Left ventricle myocardium inferior (tissue), 1 donor: ENCODE measurements around the gene TMEM214. TPM values are rescaled to one million over a fixed set of nuclear protein-coding genes. Genes with fewer than 3 reads are reported as not detected.

Source experiments
- DNase-seq: peaks from one replicate; pipeline ENCODE4 v3.0.0-alpha.2; 2020
- H3K27ac ChIP-seq: fragments of 200-600 bp; replicated peaks from 2 replicates; pipeline ENCODE4 v1.8.0; 2021
- H3K27me3 ChIP-seq: fragments of 200-600 bp; 2 replicates; pipeline ENCODE4 v1.8.0; 2021; ENCODE audit warnings: low read depth
- H3K36me3 ChIP-seq: fragments of 200-600 bp; 2 replicates; pipeline ENCODE4 v1.8.0; 2021
- H3K4me1 ChIP-seq: fragments of 200-600 bp; 2 replicates; pipeline ENCODE4 v1.8.0; 2021
- H3K4me3 ChIP-seq: fragments of 200-600 bp; 2 replicates; pipeline ENCODE4 v1.8.0; 2021; ENCODE audit warnings: mild to moderate bottlenecking, moderate library complexity
- H3K9me3 ChIP-seq: fragments of 200-600 bp; replicated peaks from 2 replicates; pipeline ENCODE4 v1.8.0; 2021
- intact Hi-C: fragments of 100-400 bp; cut with micrococcal nuclease; formaldehyde crosslinking; loops from one replicate; pipeline ENCODE4 v1.11.0; 2022
- total RNA-seq: library from RNA; stranded (reverse); fragmentation: NEBNext Ultra II Directional; extraction: Animal tissue kit (Norgen Biotek cat#: 25700); gene quantifications from one replicate; pipeline ENCODE4 v1.2.1, GENCODE V29; 2021
- TF ChIP-seq, protein P1 (sequence below): fragments of 200-600 bp; IDR thresholded peaks from 2 replicates; pipeline ENCODE4 v1.8.0; 2021; ENCODE audit warnings: antibody characterized with exemption, mild to moderate bottlenecking, borderline replicate concordance
- donor health status: DM: no; HTN: yes; CAD: no; lungs with severe emphysema.

Gene TMEM214
- total RNA-seq, 1 donor from 2014 or later, result 31.4 TPM

DNA sequence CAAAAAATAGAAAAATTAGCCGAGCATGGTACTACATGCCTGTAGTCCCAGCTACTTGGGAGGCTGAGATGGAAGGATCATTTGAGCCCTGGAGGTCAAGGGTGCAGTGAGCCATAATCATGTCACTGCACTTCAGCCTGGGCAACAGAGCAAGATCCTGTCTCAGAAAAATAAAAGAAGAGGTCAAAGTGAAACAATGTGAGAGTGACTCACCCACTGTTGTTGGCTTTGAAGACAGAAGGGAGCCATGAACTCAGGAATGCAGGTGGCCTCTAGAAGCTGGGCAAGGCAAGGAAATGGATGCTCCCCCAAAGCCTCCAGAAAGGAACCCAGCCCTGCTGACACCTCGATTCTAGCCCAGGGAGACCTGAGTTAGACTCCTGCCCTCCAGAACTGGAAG is 3.7 kb upstream of the TMEM214 start:
- Histone ChIP-seq H3K4me3 (no peak overlapping the region), H3K36me3 (peaks cover 48% of the 10 kb centered on the region), H3K27ac (no peak overlapping the region), H3K27me3 (no peaks in the 10 kb centered on the region), H3K9me3 (no peaks in the 10 kb centered on the region), H3K4me1 (peaks cover 22% of the 10 kb centered on the region)
- no peak for DNase-seq
- intact Hi-C loops, result no loop called here
- TF ChIP-seq, protein P1, sequence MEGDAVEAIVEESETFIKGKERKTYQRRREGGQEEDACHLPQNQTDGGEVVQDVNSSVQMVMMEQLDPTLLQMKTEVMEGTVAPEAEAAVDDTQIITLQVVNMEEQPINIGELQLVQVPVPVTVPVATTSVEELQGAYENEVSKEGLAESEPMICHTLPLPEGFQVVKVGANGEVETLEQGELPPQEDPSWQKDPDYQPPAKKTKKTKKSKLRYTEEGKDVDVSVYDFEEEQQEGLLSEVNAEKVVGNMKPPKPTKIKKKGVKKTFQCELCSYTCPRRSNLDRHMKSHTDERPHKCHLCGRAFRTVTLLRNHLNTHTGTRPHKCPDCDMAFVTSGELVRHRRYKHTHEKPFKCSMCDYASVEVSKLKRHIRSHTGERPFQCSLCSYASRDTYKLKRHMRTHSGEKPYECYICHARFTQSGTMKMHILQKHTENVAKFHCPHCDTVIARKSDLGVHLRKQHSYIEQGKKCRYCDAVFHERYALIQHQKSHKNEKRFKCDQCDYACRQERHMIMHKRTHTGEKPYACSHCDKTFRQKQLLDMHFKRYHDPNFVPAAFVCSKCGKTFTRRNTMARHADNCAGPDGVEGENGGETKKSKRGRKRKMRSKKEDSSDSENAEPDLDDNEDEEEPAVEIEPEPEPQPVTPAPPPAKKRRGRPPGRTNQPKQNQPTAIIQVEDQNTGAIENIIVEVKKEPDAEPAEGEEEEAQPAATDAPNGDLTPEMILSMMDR, result no peak

DNA sequence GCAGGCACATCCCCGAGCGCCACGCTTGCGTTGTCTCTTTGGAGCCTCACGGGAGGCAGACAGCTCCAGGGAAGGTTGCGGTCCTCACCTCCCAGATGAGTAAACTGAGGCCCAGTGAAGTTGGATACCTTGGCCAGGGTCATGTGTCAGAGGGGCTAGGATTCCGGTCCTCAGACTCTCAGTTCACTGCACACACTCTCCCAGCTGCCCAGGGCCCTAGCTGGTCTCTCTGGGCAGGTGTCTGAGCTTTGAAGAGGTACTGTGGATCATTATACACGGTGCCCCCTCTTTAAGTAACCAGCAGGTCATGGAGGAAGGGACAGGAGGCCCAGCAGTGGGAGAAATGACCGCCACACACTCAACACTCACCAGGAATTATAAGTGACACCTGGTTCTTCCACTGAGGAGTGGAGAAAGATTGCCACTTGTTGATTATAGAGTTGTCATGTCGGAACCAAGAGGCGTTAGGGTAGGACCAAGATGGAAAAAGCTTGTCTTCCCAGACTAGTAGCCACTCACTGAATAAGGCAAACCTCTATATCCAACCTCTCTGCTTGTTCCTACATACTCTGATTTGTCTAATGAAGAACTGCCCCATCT is 588 bp downstream of the TMEM214 start:
- TF ChIP-seq, protein P1, result no peak
- DNase-seq, result no peak

GRCh38 chr2:27038012-27038411 is 5.2 kb downstream of the TMEM214 start:
- Histone ChIP-seq H3K27me3 (no peaks in the 10 kb centered on the region), H3K4me1 (peaks cover 34% of the 10 kb centered on the region), H3K36me3 (peaks cover 70% of the 10 kb centered on the region), H3K27ac (no peak overlapping the region), H3K9me3 (no peaks in the 10 kb centered on the region), H3K4me3 (no peak overlapping the region)
- no peak for DNase-seq
- TF ChIP-seq, protein P1, result no peak
- intact Hi-C loops, result no loop called here

More for the DNA sequence above, 588 bp downstream of the TMEM214 start:
- H3K9me3 ChIP-seq, result no peaks in the 10 kb centered on the region
- H3K4me3 ChIP-seq, result peak overlapping the region; percentile 79
- intact Hi-C loops, result no loop called here
- peak overlapping the region; percentile 92 for H3K27ac ChIP-seq
- peaks cover 38% of the 10 kb centered on the region for H3K4me1 ChIP-seq
- peaks cover 46% of the 10 kb centered on the region for H3K36me3 ChIP-seq
- no peaks in the 10 kb centered on the region for H3K27me3 ChIP-seq

- H3K36me3 ChIP-seq, result peaks cover 70% of the 10 kb centered on the region
- no peaks in the 10 kb centered on the region for H3K27me3 ChIP-seq
- H3K4me3 ChIP-seq, result no peak overlapping the region
- TF ChIP-seq, protein P1, result no peak
- no peak for DNase-seq
- H3K27ac ChIP-seq, result no peak overlapping the region
- H3K4me1 ChIP-seq, result peaks cover 26% of the 10 kb centered on the region
- H3K9me3 ChIP-seq, result no peaks in the 10 kb centered on the region
- intact Hi-C loops, result no loop called here
Observed at GRCh38 chr2:27038631-27039339, 6.0 kb downstream of the TMEM214 start.

DNA sequence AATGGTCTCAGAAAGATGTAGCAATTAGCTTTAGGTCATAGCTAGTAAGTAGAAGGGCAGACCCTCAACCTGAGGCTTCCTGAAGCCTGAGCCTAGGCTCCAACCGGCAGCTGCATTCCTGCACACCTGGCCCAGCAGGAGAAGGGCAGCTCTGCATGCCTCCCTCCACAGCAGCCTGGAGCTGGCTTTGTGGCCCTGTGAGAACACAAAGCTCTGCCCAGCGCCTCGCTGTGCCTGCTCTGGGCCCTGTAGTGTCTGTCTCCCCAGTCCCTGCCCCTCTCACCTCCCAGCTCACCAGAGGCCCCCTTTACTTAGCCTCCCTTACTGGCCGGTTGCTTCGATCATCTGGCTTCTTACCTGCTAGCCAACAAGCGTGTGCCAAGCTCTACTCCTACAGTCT is 6.7 kb downstream of the TMEM214 start:
- no peak overlapping the region for H3K4me3 ChIP-seq

More for the DNA sequence above, 6.7 kb downstream of the TMEM214 start:
- TF ChIP-seq, protein P1, result no peak
- Histone ChIP-seq H3K27ac (no peak overlapping the region), H3K36me3 (peaks cover 70% of the 10 kb centered on the region), H3K27me3 (no peaks in the 10 kb centered on the region), H3K9me3 (no peaks in the 10 kb centered on the region), H3K4me1 (peaks cover 20% of the 10 kb centered on the region)
- no peak for DNase-seq
- intact Hi-C loops, result no loop called here
